K562 (cell line): Measurements from ENCODE around the gene HOXA13. TPM values are rescaled to one million over a fixed set of nuclear protein-coding genes. Genes with fewer than 3 reads are reported as not detected.

Experiments
- ARID2 ChIP-seq: fragments of 450-650 bp; IDR thresholded peaks from 2 replicates; pipeline ENCODE4 v1.6.1; 2017; ENCODE audit warnings: antibody characterized with exemption, mild to moderate bottlenecking
- BCLAF1 ChIP-seq, 2 experiments: fragments of 450-650 bp in 1 of 2; IDR thresholded peaks; 2 replicates each; pipeline ENCODE4 v1.6.1; 2011 to 2017; ENCODE audit warnings: low read depth in 2 of 2, antibody characterized with exemption in 1 of 2, borderline replicate concordance in 1 of 2, low read length in 1 of 2, mild to moderate bottlenecking in 1 of 2, mixed read lengths in 1 of 2; ENCODE audit not compliant: control insufficient read depth in 1 of 2
- CC2D1A ChIP-seq: fragments of 450-650 bp; IDR thresholded peaks from 2 replicates; pipeline ENCODE4 v1.6.1; 2017; ENCODE audit warnings: mild to moderate bottlenecking
- DEAF1 ChIP-seq: fragments of 450-650 bp; formaldehyde crosslinking; IDR thresholded peaks from 2 replicates; pipeline ENCODE4 v1.4.0; 2020; ENCODE audit warnings: mild to moderate bottlenecking, moderate library complexity
- JUNB ChIP-seq: fragments of 450-650 bp; formaldehyde crosslinking; conservative IDR thresholded peaks from 2 replicates; pipeline ENCODE4 v1.4.0; 2020; ENCODE audit warnings: mild to moderate bottlenecking
- MLX ChIP-seq, 2 experiments: fragments of 450-650 bp in 1 of 2; sonication (generic) in 1 of 2; formaldehyde crosslinking; conservative IDR thresholded peaks; 2 replicates each; pipeline versions ENCODE4 v1.4.0 to v1.8.1; 2020 to 2022; ENCODE audit warnings: mild to moderate bottlenecking in 1 of 2, missing genetic modification reagents in 1 of 2
- MYC ChIP-seq, 2 experiments: fragments of 250-450 bp in 1 of 2; sonication (Bioruptor Pico) in 1 of 2; IDR thresholded peaks; 2 replicates each; pipeline versions ENCODE4 v1.5.1 to v1.6.1; 2012 to 2021; ENCODE audit warnings: low read depth in 2 of 2, borderline replicate concordance in 1 of 2, improper control_type of control experiment in 1 of 2, low read length in 1 of 2, mild to moderate bottlenecking in 1 of 2, moderate library complexity in 1 of 2
- NEUROD1 ChIP-seq: fragments of 150-350 bp; IDR thresholded peaks from 2 replicates; pipeline ENCODE4 v1.6.1; 2014; ENCODE audit warnings: borderline replicate concordance, low read length, low read depth; ENCODE audit not compliant: partially characterized antibody
- RNF219 ChIP-seq: fragments of 250-450 bp; sonication (Bioruptor Pico); IDR thresholded peaks from 2 replicates; pipeline ENCODE4 v1.5.0; 2022; ENCODE audit warnings: mild to moderate bottlenecking
- STAT5B ChIP-seq: fragments of 250-450 bp; sonication (Bioruptor Pico); IDR thresholded peaks from 2 replicates; pipeline ENCODE4 v1.8.0; 2021; ENCODE audit warnings: mild to moderate bottlenecking, inconsistent platforms
- XRCC5 ChIP-seq: fragments of 200-400 bp; formaldehyde crosslinking; IDR thresholded peaks from 2 replicates; pipeline ENCODE4 v1.6.1; 2017; ENCODE audit warnings: low read depth, mild to moderate bottlenecking, low read length
- ZBTB33 ChIP-seq: sonication (generic); formaldehyde crosslinking; IDR thresholded peaks from 2 replicates; pipeline ENCODE4 v1.8.1; 2023; ENCODE audit warnings: mild to moderate bottlenecking, missing genetic modification reagents
- ZNF280B ChIP-seq: fragments of 250-450 bp; sonication (Bioruptor Pico); IDR thresholded peaks from 2 replicates; pipeline ENCODE4 v1.5.1; 2021; ENCODE audit warnings: mild to moderate bottlenecking
- ZNF766 ChIP-seq: fragments of 200-800 bp; sonication (Bioruptor generic); conservative IDR thresholded peaks from 2 replicates; pipeline ENCODE4 v1.6.1; 2016; ENCODE audit warnings: missing genetic modification characterization, missing compliant biosample characterization
- polyA plus RNA-seq, 8 experiments: library from polyadenylated mRNA; depleted of rRNA in 4 of 8; stranded (reverse) in 5 of 8; unstranded in 3 of 8; fragments of >200 nt; fragmentation: Nextera tagmentation in 2 of 8; fragmentation: Illumina TruSeq in 1 of 8; extraction: Ambion mirVana in 2 of 8; extraction: Trizol in 1 of 8; gene quantifications; 2 replicates each; pipeline versions ENCODE4 v1.2.1 to v1.2.3, GENCODE V29; 2011 to 2014; ENCODE audit warnings: inconsistent platforms in 1 of 8, missing spikeins in 1 of 8
- total RNA-seq, 7 experiments: library from RNA; depleted of rRNA in 6 of 7; stranded (reverse); fragments of >200 nt in 6 of 7; fragmentation: Illumina TruSeq in 2 of 7; extraction: Trizol in 2 of 7; gene quantifications; 2 replicates each; pipeline versions ENCODE4 v1.2.1 to v1.2.3, GENCODE V29; 2011 to 2021; ENCODE audit warnings: low replicate concordance in 1 of 7

HOXA13 gene
- total and polyA plus RNA-seq, 9 of the 15 experiments (the other 6 are each of a cell fraction or from before 2014, with no cell fraction given) = not detected

- TF ChIP-seq RNF219 = no peak
- no peak for TF ChIP-seq BCLAF1 (IDR thresholded peaks at IDR 0.05; ENCODE audit: borderline replicate concordance in 1 of 2, control insufficient read depth in 1 of 2, low read depth in 2 of 2, low read length in 1 of 2)
- no peak; the same call in 1 of the 2 replicates for TF ChIP-seq XRCC5
- peak; percentile 46; the same call in 1 of the 2 replicates for TF ChIP-seq CC2D1A
- TF ChIP-seq MYC (IDR thresholded peaks at IDR 0.05; ENCODE audit: low read depth, low read length) = no peak
- TF ChIP-seq MYC (CRISPR knock-in tag; IDR thresholded peaks at IDR 0.05; ENCODE audit: borderline replicate concordance, low read depth) = no peak
- TF ChIP-seq STAT5B (CRISPR knock-in tag) = no peak
- no peak for TF ChIP-seq JUNB (CRISPR knock-in tag)
- peak; percentile 85 for TF ChIP-seq ZBTB33 (CRISPR knock-in tag)
- TF ChIP-seq MLX (CRISPR knock-in tag; conservative IDR thresholded peaks at IDR 0.05) = no peak
- TF ChIP-seq NEUROD1 = no peak
- TF ChIP-seq ZNF766 (CRISPR knock-in tag) = 0 out of 2 replicates have a peak, but pooled peaks have one; percentile 18
- peak; percentile 86 for TF ChIP-seq DEAF1 (CRISPR knock-in tag)
- TF ChIP-seq ARID2 = no peak
- no peak for TF ChIP-seq ZNF280B (CRISPR knock-in tag)
These were observed 39.2 kb downstream of the HOXA13 start (continued) for GRCh38 chr7:27160546-27161213.
